HepG2 (cell line): ENCODE data around the gene TSTD1. TPM values are rescaled to one million over a fixed set of nuclear protein-coding genes. Genes with fewer than 3 reads are reported as not detected.

Source experiments
- ATF7 ChIP-seq, 2 experiments: fragments of 450-650 bp in 1 of 2; sonication (generic) in 1 of 2; formaldehyde crosslinking in 1 of 2; IDR thresholded peaks; 2 replicates each; pipeline versions ENCODE4 v1.4.0 to v1.6.1; 2016 to 2020; ENCODE audit warnings: antibody characterized with exemption in 1 of 2, mild to moderate bottlenecking in 1 of 2, missing genetic modification reagents in 1 of 2
- CBX1 ChIP-seq: IDR thresholded peaks from one replicate; pipeline ENCODE4 v1.6.1; 2016; ENCODE audit warnings: antibody characterized with exemption, low read depth
- GATA4 ChIP-seq: sonication (generic); IDR thresholded peaks from 2 replicates; pipeline ENCODE4 v1.6.1; 2016; ENCODE audit warnings: antibody characterized with exemption, low read depth, borderline replicate concordance
- GLMP ChIP-seq: sonication (generic); formaldehyde crosslinking; IDR thresholded peaks from 2 replicates; pipeline ENCODE4 v1.9.0; 2021; ENCODE audit warnings: missing genetic modification reagents, mild to moderate bottlenecking, borderline replicate concordance
- HOXA9 ChIP-seq: sonication (generic); formaldehyde crosslinking; IDR thresholded peaks from 2 replicates; pipeline ENCODE4 v1.8.1; 2022; ENCODE audit warnings: missing genetic modification reagents, mild to moderate bottlenecking, moderate library complexity, borderline replicate concordance
- SRSF1 ChIP-seq: fragments of 200-400 bp; formaldehyde crosslinking; optimal IDR thresholded peaks from 2 replicates; pipeline ENCODE3; 2017; ENCODE audit warnings: mild to moderate bottlenecking, low read depth, low read length, moderate library complexity
- ZFP36 ChIP-seq: fragments of 150-350 bp; IDR thresholded peaks from 2 replicates; pipeline ENCODE4 v1.6.1; 2018; ENCODE audit warnings: borderline replicate concordance, low read length, low read depth; ENCODE audit not compliant: partially characterized antibody
- ZNF337 ChIP-seq: sonication (generic); formaldehyde crosslinking; IDR thresholded peaks from 2 replicates; pipeline ENCODE4 v1.5.1; 2020; ENCODE audit warnings: missing genetic modification reagents, low read depth, mild to moderate bottlenecking, borderline replicate concordance
- ZNF563 ChIP-seq: sonication (generic); formaldehyde crosslinking; IDR thresholded peaks from 2 replicates; pipeline ENCODE4 v1.8.0; 2022; ENCODE audit warnings: mild to moderate bottlenecking, moderate library complexity, missing genetic modification reagents
- ZNF639 ChIP-seq: conservative IDR thresholded peaks from 2 replicates; pipeline ENCODE4 v1.6.1; 2018; ENCODE audit warnings: missing genetic modification reagents
- polyA plus RNA-seq, 8 experiments: library from polyadenylated mRNA; depleted of rRNA in 3 of 8; stranded (reverse) in 7 of 8; unstranded in 1 of 8; fragments of >200 nt; fragmentation: Illumina TruSeq in 4 of 8; extraction: Trizol in 4 of 8; gene quantifications; 2 replicates each; pipeline versions ENCODE4 v1.2.1 to v1.2.3, GENCODE V29; 2011 to 2016; ENCODE audit warnings: low read depth in 4 of 8, missing spikeins in 1 of 8, mixed read lengths in 1 of 8; ENCODE audit not compliant: insufficient read depth in 1 of 8
- total RNA-seq, 5 experiments: library from RNA; depleted of rRNA; stranded (reverse); fragments of >200 nt; fragmentation: Illumina TruSeq; extraction: Trizol; gene quantifications; 2 replicates each; pipeline ENCODE4 v1.2.3, GENCODE V29; 2016; ENCODE audit warnings: low read depth in 1 of 5
- TF ChIP-seq, protein P1 (sequence below): sonication (generic); formaldehyde crosslinking; IDR thresholded peaks from 2 replicates; pipeline ENCODE4 v1.4.0; 2020; ENCODE audit warnings: missing genetic modification reagents
- TF ChIP-seq, protein P2 (sequence below): sonication (generic); formaldehyde crosslinking; IDR thresholded peaks from one replicate; pipeline ENCODE4 v1.5.1; 2020; ENCODE audit warnings: mild to moderate bottlenecking, missing genetic modification reagents; ENCODE audit errors: not compliant biosample characterization
- TF ChIP-seq, protein P3 (sequence below): sonication (generic); formaldehyde crosslinking; IDR thresholded peaks from 2 replicates; pipeline ENCODE4 v1.4.0; 2020; ENCODE audit warnings: missing genetic modification reagents, borderline replicate concordance

Gene TSTD1
- total and polyA plus RNA-seq, 2 of the 13 experiments (the other 11 are each of a cell fraction or from before 2014, with no cell fraction given): 0.15 to 0.31 TPM

- TF ChIP-seq, protein P1, sequence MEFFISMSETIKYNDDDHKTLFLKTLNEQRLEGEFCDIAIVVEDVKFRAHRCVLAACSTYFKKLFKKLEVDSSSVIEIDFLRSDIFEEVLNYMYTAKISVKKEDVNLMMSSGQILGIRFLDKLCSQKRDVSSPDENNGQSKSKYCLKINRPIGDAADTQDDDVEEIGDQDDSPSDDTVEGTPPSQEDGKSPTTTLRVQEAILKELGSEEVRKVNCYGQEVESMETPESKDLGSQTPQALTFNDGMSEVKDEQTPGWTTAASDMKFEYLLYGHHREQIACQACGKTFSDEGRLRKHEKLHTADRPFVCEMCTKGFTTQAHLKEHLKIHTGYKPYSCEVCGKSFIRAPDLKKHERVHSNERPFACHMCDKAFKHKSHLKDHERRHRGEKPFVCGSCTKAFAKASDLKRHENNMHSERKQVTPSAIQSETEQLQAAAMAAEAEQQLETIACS (CRISPR knock-in tag): no peak
- TF ChIP-seq ATF7 (IDR thresholded peaks at IDR 0.05) (no peak), ATF7 (CRISPR knock-in tag; IDR thresholded peaks at IDR 0.05) (no peak), GLMP (CRISPR knock-in tag) (no peak), ZFP36 (no peak), GATA4 (no peak), ZNF337 (CRISPR knock-in tag) (no peak), ZNF563 (CRISPR knock-in tag) (no peak), HOXA9 (CRISPR knock-in tag) (no peak), CBX1 (no peak), ZNF639 (CRISPR knock-in tag) (no peak), SRSF1 (no peak)
- TF ChIP-seq, protein P2, sequence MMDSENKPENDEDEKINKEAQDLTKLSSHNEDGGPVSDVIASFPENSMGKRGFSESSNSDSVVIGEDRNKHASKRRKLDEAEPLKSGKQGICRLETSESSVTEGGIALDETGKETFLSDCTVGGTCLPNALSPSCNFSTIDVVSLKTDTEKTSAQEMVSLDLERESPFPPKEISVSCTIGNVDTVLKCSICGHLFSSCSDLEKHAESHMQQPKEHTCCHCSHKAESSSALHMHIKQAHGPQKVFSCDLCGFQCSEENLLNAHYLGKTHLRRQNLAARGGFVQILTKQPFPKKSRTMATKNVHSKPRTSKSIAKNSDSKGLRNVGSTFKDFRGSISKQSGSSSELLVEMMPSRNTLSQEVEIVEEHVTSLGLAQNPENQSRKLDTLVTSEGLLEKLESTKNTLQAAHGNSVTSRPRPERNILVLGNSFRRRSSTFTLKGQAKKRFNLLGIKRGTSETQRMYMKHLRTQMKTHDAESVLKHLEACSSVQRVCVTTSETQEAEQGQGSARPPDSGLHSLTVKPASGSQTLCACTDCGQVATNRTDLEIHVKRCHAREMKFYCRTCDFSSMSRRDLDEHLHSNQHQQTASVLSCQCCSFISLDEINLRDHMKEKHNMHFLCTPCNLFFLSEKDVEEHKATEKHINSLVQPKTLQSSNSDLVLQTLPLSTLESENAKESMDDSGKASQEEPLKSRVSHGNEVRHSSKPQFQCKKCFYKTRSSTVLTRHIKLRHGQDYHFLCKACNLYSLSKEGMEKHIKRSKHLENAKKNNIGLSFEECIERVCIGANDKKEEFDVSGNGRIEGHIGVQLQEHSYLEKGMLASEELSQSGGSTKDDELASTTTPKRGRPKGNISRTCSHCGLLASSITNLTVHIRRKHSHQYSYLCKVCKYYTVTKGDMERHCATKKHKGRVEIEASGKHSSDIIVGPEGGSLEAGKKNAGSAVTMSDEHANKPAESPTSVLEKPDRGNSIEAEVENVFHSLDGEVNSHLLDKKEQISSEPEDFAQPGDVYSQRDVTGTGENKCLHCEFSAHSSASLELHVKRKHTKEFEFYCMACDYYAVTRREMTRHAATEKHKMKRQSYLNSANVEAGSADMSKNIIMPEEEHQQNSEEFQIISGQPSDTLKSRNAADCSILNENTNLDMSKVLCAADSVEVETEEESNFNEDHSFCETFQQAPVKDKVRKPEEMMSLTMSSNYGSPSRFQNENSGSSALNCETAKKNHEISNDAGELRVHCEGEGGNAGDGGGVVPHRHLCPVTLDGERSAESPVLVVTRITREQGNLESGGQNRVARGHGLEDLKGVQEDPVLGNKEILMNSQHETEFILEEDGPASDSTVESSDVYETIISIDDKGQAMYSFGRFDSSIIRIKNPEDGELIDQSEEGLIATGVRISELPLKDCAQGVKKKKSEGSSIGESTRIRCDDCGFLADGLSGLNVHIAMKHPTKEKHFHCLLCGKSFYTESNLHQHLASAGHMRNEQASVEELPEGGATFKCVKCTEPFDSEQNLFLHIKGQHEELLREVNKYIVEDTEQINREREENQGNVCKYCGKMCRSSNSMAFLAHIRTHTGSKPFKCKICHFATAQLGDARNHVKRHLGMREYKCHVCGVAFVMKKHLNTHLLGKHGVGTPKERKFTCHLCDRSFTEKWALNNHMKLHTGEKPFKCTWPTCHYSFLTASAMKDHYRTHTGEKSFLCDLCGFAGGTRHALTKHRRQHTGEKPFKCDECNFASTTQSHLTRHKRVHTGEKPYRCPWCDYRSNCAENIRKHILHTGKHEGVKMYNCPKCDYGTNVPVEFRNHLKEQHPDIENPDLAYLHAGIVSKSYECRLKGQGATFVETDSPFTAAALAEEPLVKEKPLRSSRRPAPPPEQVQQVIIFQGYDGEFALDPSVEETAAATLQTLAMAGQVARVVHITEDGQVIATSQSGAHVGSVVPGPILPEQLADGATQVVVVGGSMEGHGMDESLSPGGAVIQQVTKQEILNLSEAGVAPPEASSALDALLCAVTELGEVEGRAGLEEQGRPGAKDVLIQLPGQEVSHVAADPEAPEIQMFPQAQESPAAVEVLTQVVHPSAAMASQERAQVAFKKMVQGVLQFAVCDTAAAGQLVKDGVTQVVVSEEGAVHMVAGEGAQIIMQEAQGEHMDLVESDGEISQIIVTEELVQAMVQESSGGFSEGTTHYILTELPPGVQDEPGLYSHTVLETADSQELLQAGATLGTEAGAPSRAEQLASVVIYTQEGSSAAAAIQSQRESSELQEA (CRISPR knock-in tag): no peak
- TF ChIP-seq, protein P3, sequence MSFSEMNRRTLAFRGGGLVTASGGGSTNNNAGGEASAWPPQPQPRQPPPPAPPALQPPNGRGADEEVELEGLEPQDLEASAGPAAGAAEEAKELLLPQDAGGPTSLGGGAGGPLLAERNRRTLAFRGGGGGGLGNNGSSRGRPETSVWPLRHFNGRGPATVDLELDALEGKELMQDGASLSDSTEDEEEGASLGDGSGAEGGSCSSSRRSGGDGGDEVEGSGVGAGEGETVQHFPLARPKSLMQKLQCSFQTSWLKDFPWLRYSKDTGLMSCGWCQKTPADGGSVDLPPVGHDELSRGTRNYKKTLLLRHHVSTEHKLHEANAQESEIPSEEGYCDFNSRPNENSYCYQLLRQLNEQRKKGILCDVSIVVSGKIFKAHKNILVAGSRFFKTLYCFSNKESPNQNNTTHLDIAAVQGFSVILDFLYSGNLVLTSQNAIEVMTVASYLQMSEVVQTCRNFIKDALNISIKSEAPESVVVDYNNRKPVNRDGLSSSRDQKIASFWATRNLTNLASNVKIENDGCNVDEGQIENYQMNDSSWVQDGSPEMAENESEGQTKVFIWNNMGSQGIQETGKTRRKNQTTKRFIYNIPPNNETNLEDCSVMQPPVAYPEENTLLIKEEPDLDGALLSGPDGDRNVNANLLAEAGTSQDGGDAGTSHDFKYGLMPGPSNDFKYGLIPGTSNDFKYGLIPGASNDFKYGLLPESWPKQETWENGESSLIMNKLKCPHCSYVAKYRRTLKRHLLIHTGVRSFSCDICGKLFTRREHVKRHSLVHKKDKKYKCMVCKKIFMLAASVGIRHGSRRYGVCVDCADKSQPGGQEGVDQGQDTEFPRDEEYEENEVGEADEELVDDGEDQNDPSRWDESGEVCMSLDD (CRISPR knock-in tag): no peak
Measured at GRCh38 chr1:161072751-161073449, 34.1 kb upstream of the TSTD1 start (continued).
